IPS DF 19.7 (cell line): Measurements from ENCODE around the gene DPY19L2.
"Not testable (repeated sequence)": the region's sequence is repeated elsewhere in the genome, so short reads cannot be mapped to it uniquely, and the experiment has no call there.

ENCODE experiments used
- DNase-seq: peaks from one replicate; pipeline ENCODE4 v3.0.0-alpha.2; 2013; ENCODE audit warnings: low read depth, low spot score

The DPY19L2 gene

DNA sequence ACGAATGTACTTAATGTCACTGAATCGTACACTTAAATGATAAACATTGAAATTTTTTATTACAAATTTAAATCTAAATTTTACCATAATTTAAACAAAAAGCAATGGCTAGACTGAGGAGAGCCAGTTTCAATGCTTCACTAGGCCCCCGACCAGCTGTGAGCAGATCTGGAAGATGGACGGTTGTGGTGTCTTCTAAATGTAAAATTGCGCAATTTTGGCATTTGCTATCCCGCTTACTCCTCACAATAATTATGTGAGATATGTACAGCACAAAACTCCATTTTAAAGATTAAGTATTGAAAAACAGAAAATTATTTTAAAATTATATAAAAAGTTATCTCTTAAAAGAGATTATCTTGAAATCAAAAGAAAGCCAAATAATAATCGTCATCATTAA is 5.3 kb downstream of the DPY19L2 start:
- DNase-seq = not testable (repeated sequence)

DNA sequence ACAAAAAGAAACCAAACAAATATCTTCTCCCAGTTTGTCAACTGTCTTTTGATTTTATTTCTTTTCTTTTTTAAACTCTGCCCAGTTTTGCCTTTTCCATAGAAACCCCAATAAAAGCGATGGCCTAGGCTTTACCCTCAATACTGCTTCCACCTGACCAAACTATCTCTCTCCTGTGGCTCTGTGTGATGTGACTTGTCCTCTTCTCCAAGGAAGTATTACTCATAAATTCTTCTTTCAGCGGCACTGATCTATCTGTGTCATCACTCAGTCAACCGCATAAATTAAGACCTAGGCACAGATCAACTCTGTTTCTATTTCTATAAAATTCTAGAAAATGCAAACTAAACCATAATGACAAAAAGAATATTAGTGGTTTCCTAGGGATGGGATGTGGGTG is 9.8 kb downstream of the DPY19L2 start:
- not testable (repeated sequence) for DNase-seq

DNA sequence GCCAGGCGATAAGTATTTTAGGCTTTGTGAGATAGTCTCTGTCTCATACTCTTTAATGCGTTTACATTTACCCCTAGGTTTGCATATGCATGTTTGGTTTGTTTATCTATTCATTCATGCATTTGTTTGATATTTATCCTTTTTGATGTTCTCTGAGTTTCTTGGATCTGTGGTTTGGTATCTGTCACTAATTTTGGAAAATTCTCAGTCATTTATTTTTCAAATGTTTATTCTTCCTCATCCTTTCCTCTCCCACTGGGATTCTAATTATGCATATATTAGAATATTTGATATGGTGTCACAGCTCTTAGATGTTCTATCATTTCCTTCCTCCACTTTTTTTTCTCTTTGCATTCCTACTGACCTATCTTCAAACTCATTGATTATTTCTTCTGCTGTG is 11.9 kb downstream of the DPY19L2 start:
- not testable (repeated sequence) for DNase-seq

DNA sequence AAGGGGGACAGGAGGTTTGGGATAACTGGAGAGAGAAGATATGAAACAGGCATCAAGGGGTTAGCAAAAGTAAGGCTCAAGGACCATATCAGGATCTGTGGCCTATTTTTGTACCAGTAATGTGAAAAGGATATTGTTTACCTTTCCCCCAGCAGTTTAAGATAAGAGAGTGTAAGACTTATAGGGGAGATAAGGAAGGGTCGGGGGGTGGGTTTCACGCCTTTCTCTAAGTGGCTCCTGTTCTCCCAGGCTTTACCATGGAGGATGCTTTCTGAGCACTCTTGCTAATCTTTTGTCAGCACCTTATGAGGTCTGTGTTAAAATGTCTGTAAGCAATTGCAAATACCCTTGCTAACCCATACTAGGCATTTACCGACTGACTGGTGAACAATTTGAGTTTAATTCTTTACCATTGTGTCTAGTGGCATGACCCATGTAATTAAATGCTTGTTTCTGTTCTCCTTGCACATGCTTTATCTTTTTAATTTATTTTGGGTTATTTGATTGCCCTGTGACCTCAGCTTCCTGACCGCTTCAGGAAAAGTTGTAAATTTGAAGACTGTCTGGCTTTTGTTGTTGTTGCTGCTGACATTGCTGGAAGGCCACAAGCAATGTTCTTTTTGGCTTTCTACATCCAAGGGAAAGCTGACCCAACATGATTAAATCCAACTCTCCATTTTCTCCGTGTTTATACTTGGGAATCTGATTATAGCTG is 12.6 kb downstream of the DPY19L2 start:
- DNase-seq = not testable (repeated sequence)

DNA sequence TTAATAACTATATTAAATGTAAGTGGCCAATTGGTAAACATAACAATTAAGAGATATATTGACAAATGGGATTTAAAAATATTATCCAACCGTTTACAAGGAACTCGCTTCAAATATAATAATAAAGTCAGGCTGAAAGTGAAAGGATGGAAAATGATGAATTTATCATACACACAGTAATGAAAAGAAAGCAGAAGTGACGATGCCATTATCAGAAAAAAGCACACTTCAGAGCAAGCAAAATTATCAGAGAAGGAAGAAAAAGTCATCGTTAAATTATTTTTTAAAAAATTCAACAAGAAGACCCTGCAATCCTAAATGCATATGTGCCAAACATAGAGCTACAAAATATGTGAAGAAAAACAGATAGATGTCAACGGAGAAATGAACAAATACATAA is 13.8 kb downstream of the DPY19L2 start:
- DNase-seq = not testable (repeated sequence)

DNA sequence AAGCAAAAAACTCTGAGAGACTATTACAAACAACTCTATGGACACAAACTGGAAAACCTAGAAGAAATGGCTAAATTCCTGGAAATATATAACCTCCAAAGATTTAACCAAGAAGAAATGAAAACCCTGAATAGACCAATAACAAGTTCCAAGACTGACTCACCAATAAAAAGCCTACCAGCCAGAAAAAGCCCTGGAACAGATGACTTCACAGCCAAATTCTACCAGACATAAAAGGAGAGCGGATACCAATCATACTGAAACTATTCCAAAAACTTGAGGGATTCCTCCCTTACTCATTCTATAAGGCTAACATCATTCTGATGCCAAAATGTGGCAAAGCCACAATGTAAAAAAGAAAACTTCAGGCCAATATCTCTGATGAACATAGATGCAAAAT is 18.8 kb downstream of the DPY19L2 start:
- DNase-seq = not testable (repeated sequence)

DNA sequence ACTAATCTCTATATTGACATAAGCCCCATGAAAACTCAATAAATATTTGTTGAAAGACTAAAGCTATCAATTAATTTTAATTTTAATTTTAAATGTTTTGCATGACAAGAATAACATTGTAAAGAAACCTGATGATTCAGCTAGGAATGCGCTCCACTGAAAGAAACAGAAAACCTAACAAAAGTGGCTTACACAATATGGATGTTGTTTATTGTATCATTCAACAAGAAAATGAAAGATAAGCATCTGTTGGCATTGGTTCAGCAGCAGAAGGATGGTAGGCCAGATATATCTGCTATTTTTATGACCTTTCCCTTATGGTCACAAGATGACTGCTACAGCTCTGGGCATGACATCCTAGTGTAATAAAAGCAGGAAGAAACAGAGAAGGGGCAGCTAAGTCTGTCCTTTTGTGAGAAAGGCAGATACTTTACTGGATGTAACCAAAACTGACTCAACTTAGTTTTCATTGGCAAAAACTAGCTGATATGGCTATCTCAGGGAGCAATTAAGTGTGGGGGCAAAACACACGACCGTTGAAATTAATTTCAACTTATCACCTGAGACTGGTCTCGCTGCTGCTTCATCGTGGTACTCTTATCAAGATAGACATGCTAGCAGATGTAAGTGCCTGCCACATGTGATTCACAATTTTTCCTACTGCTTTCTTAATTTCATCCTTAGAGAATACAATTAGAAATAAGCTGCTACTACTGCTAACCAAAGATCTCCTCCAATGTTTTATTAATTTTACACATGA is 24.7 kb downstream of the DPY19L2 start:
- DNase-seq = not testable (repeated sequence)

DNA sequence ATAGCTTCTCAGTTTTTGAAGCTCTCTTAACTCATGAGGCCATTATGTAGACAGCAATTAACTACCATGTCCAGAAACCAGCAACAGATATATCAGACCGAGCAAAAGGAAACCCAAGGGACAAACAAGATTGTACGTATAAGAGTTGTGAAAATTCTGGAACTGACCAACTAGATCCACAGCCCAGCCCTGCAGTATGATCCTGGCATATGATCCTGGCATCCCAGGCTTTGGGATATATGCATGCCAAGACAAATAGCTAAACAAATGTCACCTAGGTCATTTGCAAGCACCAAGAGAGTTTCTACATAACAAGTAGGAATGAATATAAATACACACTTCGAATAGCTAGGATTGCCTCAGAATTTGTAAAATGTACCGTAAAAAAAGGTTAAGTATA is 44.0 kb downstream of the DPY19L2 start:
- not testable (repeated sequence) for DNase-seq

DNA sequence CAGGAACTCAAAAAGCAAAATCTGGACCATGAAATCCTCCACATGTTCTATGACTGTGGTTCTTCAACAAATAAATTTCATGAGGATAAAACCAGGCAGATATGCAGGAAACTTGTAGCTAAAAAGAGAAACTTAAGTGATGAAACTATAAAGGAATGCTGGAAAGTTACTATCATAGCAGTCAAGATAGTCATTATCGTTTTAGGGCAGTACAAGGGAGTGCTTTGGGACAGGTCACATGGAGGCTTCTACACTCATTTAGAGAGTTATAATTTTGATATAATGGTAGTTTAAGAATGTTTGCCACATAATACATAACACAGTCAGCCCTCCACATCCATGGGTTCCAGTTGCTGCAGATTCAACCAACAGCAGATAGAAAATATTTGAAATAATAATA is 52.7 kb downstream of the DPY19L2 start:
- DNase-seq = not testable (repeated sequence)

DNA sequence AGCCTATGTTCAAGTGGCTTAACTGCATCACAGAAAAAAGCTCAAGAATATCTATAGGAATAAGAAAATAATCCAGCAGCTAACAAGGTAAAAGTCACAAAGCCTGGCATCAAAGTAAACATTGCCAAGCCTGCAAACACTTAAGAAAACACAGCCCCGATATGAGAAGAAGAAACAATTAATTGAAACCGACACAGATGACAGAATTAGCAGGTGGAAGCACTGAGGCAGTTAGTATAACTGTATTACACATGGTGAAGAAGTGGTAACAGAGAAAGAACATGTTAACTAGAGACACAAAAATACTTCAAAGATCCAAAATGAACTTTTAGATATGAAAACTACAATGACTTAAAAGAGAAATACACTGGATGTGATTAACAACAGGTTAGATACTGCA is 57.0 kb downstream of the DPY19L2 start:
- DNase-seq = not testable (repeated sequence)

DNA sequence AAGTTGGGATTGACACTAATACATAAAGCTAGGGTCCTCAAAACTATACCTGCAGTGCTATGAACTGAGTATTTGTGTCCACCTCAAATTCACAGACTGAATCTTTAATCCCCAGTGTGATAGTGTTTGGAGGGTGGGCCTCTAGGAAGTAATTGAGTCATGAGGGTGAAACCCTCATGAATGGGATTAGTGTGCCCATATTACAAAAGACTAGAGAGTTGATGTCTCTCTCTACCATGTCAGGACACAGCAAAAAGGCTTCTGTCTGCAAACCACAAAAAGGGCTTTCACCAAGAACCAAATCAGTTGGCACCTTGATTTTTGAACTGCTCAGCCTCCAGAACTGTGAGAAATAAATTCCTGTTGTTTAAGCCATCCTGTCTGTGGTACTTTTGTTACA is 59.0 kb downstream of the DPY19L2 start:
- DNase-seq = not testable (repeated sequence)

DNA sequence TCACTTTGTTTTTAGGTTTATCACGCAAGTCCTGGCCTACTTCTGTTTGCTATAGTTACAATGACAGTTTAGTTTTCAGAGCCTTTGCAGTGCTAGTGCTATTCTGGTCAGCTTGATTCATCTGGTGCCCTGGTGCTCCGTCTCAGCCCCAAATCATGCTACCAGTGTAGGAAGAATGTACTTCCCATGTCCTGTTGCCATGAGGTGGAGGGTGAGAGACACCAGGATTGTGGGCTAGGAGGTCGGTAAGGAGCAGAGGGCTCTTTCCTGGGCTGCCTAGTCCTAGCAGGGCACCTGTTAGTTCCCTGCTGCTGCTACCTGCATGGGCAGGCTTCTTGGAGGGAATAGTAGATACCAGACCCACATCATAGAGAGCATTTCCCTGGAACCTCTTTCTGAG is 63.3 kb downstream of the DPY19L2 start:
- DNase-seq = not testable (repeated sequence)

DNA sequence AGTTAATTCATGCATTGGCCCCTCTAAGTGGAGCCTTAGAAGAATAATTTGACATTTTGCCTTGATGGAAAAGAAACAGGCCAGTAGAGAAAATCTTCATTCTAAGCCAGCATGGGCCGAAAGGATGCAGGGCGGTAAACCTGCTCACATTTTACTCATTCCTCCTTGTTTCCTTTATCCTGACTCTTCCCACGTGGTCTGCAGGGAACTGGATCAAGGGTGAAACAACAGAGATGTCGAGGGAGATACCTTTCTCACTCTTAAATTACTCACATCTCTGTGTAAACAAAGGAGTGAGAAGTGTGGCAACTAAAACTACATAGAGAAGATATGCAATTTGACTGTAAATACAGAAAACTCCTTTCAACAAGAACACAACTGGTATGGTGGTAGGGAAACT is 73.5 kb downstream of the DPY19L2 start:
- DNase-seq = not testable (repeated sequence)

DNA sequence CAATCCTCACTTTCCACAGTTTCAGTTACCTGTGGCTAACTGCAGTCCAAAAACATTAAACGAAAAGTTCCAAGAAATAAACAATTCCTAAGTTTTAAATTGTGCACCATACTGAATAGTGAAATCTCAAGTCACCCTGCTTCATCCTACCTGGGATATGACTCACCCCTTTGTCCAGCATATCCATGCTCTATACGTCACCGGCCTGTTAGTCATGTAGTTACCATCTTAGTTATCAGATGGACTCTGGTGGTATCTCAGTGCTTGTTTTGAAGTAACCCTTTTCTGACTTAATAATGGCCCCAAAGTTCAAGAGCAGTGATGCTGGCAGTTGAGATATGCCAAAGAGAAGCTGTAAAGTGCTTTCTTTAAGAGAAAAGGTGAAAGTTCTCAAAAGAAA is 83.9 kb downstream of the DPY19L2 start:
- not testable (repeated sequence) for DNase-seq

DNA sequence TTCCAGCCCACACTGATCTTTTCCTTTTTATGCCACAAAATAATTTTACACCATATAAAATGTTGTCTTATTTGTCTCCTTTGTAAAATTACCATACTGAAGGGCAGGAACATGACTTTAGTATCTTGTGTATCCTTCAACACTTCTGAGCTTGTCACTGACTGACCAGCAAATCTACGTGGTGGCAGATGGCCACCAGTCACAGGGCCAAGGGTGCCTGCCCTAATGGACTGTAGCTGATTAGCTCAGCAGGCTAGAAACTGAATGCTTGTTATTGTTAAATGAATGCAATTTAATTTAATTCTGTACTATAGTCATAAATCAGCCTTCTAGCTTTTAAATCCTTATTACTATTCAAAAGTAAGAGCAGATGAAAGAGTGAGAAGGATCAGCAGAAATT is 85.0 kb downstream of the DPY19L2 start:
- not testable (repeated sequence) for DNase-seq

DNA sequence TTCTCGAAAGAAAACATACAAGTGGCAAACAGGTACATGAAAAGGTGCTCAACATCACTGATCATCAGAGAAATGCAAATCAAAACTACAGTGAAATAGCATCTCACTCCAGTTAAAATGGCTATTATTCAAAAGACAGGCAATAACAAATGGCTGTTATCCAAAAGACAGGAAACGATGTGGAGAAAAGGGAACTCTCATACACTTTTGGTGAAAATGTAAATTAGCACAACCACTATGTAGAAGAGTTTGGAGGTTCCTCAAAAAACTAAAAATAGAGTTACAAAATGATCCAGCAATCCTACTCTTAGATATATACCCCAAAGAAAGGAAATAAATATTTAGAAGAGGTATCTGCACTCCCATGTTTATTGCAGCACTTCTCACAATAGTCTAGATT is 90.7 kb downstream of the DPY19L2 start:
- DNase-seq = not testable (repeated sequence)

DNA sequence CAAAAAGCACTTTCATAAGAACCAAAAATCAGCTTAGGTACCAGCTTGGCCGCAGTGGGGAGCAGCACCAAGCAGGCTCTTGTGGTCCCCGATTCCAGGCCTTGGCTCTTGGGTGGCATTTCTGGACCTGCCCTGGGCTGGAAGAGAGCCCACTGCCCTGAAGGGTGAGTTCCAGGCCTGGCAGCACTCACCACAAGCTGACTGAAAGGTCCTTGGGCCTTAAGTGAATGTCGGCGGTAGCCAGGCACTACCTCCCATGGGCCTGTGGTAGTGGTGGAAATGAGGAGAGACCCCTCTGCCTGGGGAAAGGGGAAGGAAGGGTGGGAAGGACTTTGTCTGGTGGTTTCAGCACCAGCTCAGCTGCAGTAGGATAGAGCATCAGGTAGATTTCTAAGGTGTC is 96.3 kb downstream of the DPY19L2 start:
- DNase-seq = not testable (repeated sequence)

DNA sequence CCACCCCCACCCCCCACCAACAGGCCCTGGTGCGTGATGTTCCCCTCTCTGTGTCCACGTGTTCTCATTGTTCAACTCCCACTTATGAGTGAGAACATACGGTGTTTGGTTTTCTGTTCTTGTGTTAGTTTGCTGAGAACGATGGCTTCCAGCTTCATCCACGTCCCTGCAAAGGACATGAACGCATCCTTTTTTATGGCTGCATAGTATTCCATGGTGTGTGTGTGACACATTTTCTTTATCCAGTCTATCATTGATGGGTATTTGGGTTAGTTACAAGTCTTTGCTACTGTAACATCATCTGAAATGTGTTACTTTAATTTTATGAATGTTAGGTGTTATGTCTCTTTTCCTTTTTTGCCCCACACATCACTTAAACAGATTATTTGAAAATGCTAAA is 109.8 kb downstream of the DPY19L2 start:
- DNase-seq = not testable (repeated sequence)

DNA sequence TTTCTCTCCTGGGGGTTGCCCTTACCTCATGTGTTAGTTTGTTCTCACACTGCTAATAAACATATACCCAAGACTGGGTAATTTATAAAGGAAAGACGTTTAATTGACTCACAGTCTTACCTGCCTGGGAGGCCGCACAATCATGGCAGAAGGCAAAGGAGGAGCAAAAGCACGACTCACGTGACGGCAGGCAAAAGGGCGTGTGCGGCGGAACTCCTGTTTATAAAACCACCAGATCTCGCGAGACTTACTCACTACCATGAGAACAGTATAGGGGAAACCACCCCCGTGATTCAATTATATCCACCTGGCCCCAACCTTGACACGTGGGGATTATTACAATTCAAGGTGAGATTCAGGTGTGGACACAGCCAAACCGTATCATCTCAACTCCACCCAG is 116.9 kb downstream of the DPY19L2 start:
- DNase-seq = not testable (repeated sequence)

DNA sequence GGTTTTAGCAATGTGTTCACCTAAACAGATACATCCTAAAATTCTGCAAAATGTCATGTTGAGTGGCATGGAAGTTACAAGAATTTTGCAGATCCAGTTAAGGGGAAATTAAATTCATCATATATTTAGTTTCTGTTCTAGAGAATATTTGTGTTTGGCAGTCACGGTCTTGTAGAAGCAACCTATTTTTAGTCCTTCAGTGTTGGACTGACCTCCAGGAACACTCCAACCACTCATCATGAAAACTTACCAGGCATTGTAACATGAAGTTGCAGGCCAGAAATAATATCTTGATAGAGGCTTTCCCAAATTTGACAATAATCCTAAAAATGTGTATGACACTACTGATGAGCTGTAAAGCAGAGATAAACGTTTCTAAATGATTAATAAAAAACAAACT is 119.3 kb downstream of the DPY19L2 start:
- not testable (repeated sequence) for DNase-seq

DNA sequence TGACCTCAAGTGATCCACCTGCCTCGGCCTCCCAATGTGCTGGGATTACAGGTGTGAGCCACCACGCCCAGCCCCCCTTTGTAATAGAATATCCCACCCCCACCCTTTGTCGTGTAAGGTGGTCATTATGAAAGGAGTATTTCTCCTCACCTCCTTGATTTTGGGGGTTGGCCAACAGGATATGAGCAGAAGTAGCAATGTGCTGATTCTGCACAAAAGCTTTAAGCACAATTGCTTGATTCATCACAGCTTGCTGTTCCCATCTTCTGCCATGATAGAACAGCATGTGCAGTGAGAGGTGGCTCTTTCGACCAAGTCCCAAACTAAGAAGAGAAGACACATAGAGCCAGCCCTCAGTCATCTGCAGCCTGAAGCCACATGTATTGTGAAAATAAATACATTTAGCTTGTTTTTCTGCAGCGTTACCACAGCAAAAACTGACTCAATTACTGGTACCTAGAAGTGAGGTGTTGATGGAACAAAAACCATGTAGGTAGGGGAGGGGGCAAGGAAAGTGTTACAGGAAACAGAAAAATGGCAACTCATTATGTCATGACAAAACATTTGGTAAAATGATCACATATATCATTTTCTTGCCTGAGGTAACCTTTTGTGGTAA is 122.9 kb downstream of the DPY19L2 start:
- DNase-seq = not testable (repeated sequence)

DNA sequence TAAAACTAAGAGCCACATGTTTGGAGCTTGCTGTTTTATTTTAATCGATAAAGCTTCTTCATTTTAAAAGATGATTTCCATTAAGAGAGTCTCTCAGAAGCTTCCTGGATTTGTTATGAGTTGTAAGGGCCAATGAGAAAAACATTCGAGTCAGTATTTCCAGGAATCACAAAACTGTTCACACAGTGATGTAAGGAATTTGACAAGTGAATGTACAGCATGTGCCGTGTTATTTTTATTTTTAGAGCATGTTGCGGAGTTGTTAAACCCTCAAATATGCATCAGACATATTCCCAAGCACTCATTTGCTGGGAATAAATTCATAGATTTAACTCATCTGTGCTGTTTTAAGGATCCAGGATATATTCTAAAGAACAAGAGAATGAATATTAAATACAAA is 129.6 kb downstream of the DPY19L2 start:
- DNase-seq = not testable (repeated sequence)
